NCI-H1105 (cell line): ENCODE measurements around the gene KLK8.
A peak's percentile ranks its signal among the peaks of the same experiment; 100 is the strongest.
"Not testable (repeated sequence)": the region's sequence is repeated elsewhere in the genome, so short reads cannot be mapped to it uniquely, and the experiment has no call there.

Experiments used
- DNase-seq: peaks from one replicate; lab custom pipeline; 2025; lab: John Stamatoyannopoulos, UW

The KLK8 gene

GRCh38 chr19:51016798-51017683 is 15.6 kb upstream of the KLK8 start:
- peak; percentile 41 for DNase-seq

GRCh38 chr19:51015691-51016267 is 14.4 kb upstream of the KLK8 start:
- DNase-seq, result no peak

- DNase-seq, result no peak
Observed at GRCh38 chr19:51014242-51014641, 12.8 kb upstream of the KLK8 start.

- DNase-seq, result no peak
Observed at GRCh38 chr19:51012661-51013190, 11.3 kb upstream of the KLK8 start.

GRCh38 chr19:51010066-51010795 is 8.8 kb upstream of the KLK8 start:
- DNase-seq, result no peak

GRCh38 chr19:51009061-51009891 is 7.9 kb upstream of the KLK8 start:
- DNase-seq, result no peak

- no peak for DNase-seq
Observed at GRCh38 chr19:51007488-51007887, 6.1 kb upstream of the KLK8 start.

GRCh38 chr19:51006406-51006805 is 5.0 kb upstream of the KLK8 start:
- no peak for DNase-seq

GRCh38 chr19:51005248-51005647 is 3.8 kb upstream of the KLK8 start:
- no peak for DNase-seq

- no peak for DNase-seq
Observed at GRCh38 chr19:51003316-51003715, 1.9 kb upstream of the KLK8 start.

- no peak for DNase-seq
Observed at GRCh38 chr19:51002542-51003311, 1.3 kb upstream of the KLK8 start.

- no peak for DNase-seq
Observed at GRCh38 chr19:51002089-51002532, 707 bp upstream of the KLK8 start.

GRCh38 chr19:51000981-51001380 is 423 bp downstream of the KLK8 start:
- no peak for DNase-seq

GRCh38 chr19:51000426-51000825 is 978 bp downstream of the KLK8 start:
- no peak for DNase-seq

GRCh38 chr19:50998686-50999085 is 2.7 kb downstream of the KLK8 start:
- DNase-seq, result no peak

- DNase-seq, result no peak
Observed at GRCh38 chr19:50998061-50998460, 3.3 kb downstream of the KLK8 start.

- no peak for DNase-seq
Observed at GRCh38 chr19:50994129-50994528, 7.3 kb downstream of the KLK8 start.

GRCh38 chr19:50992666-50993035 is 8.8 kb downstream of the KLK8 start:
- DNase-seq, result no peak

- DNase-seq, result not testable (repeated sequence)
Observed at GRCh38 chr19:50984416-50984815, 17.0 kb downstream of the KLK8 start.

- no peak for DNase-seq
Observed at GRCh38 chr19:50983625-50984292, 17.6 kb downstream of the KLK8 start, which contains the start of gene KLK7. Gene KLK7 (minus strand): TSS chr19:50983917. CDS start chr19:50982399, 1,518 bp downstream.
